GM21723 (cell line): Measurements from ENCODE around the gene HGFAC.

Experiments used
- ATAC-seq: cut with Tn5 transposase; IDR thresholded peaks from one replicate; pipeline ENCODE4 v1.9.1; 2021; ENCODE audit warnings: mild to moderate bottlenecking, moderate library complexity; ENCODE audit not compliant: unreplicated experiment

The HGFAC gene

GRCh38 chr4:3484057-3484973 lies 42.5 kb downstream of the HGFAC start:
- ATAC-seq, result no peak

- no peak for ATAC-seq
Observed at GRCh38 chr4:3485011-3485791, 43.4 kb downstream of the HGFAC start.

- ATAC-seq, result no peak
Observed at GRCh38 chr4:3485886-3486540, 44.2 kb downstream of the HGFAC start.

GRCh38 chr4:3486541-3487540 lies 45.1 kb downstream of the HGFAC start:
- no peak for ATAC-seq

GRCh38 chr4:3487861-3488260 lies 46.1 kb downstream of the HGFAC start:
- no peak for ATAC-seq

- no peak for ATAC-seq
Observed at GRCh38 chr4:3488820-3489219, 47.1 kb downstream of the HGFAC start.

GRCh38 chr4:3489451-3489962 lies 47.7 kb downstream of the HGFAC start:
- no peak for ATAC-seq

- no peak for ATAC-seq
Observed at GRCh38 chr4:3491681-3492405, 50.1 kb downstream of the HGFAC start.

GRCh38 chr4:3492741-3493719 lies 51.3 kb downstream of the HGFAC start:
- ATAC-seq, result no peak

- no peak for ATAC-seq
Observed at GRCh38 chr4:3493720-3494461, 52.1 kb downstream of the HGFAC start.

GRCh38 chr4:3494462-3494871 lies 52.7 kb downstream of the HGFAC start:
- ATAC-seq, result no peak

- no peak for ATAC-seq
Observed at GRCh38 chr4:3495204-3495975, 53.6 kb downstream of the HGFAC start.

- ATAC-seq, result no peak
Observed at GRCh38 chr4:3496021-3496420, 54.3 kb downstream of the HGFAC start.

GRCh38 chr4:3497095-3497494 lies 55.3 kb downstream of the HGFAC start:
- ATAC-seq, result no peak

GRCh38 chr4:3497523-3498389 lies 56.0 kb downstream of the HGFAC start:
- ATAC-seq, result no peak

GRCh38 chr4:3498407-3498806 lies 56.6 kb downstream of the HGFAC start:
- ATAC-seq, result no peak
